NCI-H345 (cell line): ENCODE measurements around the gene ASNSD1.
"Not testable (repeated sequence)": the region's sequence is repeated elsewhere in the genome, so short reads cannot be mapped to it uniquely, and the experiment has no call there.

Source experiments
- DNase-seq: peaks from one replicate; lab custom pipeline; 2025; lab: John Stamatoyannopoulos, UW

Gene ASNSD1

DNA sequence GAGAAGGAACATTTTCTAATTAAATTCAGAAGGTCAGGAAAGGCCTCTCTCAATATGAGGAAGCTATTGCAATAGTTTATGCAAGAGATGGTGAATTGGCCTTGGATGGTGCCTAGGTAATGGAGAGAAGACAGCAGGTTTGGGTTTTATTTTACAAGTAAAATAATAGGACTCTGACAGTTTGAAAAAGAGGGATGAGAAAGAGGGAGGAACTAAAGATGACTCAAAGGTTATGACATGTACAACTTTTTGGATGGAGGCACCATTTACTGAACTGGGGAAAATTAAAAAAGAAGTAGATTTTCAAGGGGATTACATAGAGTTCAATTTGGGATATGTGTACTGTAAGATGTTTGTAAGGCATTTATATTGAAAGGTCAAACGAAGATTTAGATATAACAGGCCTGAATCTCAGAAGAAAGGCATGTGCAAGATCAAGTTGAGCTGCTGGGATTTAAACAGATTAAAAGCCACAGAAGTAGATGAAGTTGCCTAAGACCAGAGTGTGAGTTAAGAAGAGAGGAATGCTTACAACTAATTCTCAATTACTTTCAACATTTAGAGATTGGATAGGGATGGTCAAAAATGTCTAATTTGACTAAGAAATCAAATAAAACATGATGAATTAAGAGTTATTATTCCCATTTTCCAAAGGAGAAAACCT, 12.3 kb upstream of the ASNSD1 start:
- no peak for DNase-seq

GRCh38 chr2:189651284-189651683, 10.0 kb upstream of the ASNSD1 start:
- DNase-seq = no peak

DNA sequence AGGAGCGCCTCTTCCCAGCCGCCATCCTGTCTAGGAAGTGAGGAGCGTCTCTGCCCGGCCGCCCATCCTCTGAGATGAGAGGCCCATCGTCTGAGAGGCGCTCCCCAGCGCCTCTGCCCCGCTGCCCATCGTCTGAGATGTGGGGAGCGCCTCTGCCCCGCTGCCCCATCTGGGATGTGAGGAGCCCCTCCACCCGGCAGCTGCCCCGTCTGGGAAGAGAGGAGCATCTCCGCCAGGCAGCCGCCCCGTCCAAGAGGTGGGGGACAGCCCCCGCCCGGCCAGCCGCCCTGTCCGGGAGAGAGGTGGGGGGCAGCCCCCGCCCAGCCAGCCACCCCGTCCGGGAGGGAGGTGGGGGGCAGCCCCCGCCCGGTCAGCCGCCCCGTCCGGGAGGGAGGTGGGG, 7.8 kb upstream of the ASNSD1 start:
- not testable (repeated sequence) for DNase-seq

DNA sequence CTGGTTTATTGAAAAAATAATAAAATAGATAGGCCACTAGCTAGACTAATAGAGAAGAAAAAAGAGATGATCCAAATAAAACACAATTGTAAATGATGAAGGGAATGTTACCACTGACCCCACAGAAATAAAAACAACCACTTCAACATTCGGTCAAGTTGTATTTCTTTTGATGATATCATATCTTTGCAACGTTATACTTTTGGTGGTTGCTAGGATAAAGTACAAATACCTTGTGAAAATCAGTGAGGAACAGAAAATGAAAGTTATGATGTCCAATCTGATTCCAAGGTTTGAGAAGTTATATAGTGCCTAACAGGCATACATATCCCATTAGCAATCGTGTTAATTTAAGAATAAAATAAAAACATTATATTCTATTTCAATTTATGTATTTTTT, 6.6 kb upstream of the ASNSD1 start:
- no peak for DNase-seq

- DNase-seq = no peak
Observed at GRCh38 chr2:189657867-189658266, 3.4 kb upstream of the ASNSD1 start.

DNA sequence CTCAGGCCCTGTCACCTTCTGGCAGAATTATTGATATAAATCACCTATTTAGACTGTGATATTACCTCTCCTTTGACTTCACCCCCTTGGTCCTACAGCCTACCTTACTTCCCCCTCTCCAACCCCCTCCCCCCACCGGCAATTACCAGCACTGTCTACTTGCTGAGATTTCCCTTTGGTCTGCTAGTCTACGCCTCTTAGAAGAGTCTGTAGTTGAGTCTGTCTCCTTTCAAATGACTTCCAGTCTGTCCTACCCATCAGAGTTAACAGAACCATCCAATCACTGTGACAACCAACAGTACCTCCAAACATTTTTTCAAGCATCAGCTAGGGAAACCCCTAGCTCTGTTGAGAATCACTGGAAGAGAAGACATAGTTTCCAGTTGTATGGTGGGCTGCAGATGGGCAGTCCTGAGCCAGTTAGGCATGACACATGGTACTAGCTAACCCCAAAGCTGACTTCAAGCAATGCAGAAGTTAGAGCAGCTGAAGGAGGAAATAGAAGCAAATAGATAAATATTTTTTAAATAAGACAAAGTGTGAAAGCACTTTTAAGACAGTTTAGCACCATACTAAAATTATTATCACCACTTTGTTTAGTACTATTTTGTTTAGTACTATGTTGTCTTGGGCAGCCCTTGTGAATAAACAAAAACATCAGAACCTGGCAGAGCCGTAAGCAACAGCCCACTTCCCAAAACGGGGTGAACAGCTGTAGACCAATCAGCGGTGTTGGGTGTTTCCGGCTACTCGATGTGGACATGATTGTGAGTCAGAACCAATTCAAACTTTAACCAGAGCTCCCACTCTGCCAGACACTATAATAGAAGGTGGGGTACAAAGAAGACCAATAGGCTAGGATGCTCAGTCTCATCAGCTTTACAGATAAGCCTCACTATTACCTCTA, 2.7 kb upstream of the ASNSD1 start:
- DNase-seq = no peak

- DNase-seq = no peak
Observed at GRCh38 chr2:189659734-189660133, 1.5 kb upstream of the ASNSD1 start.

DNA sequence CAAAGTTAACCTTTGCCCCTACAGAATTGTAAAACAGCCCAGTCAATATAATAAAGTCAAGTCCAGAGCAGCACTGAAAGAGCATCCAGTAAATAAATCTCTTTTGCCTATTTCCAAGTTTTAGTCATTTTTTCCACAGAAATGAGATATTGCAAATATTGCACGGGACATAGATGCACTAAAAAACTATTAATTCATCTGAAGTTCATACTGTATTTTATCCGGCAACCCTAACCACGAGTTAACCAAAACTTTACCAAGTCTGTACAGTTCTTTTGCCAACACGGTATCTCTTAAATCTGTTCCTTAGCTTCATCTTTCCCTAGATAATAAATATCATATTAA, 484 bp upstream of the ASNSD1 start:
- DNase-seq = no peak

- DNase-seq = no peak
Observed at GRCh38 chr2:189661957-189662321, 680 bp downstream of the ASNSD1 start.

DNA sequence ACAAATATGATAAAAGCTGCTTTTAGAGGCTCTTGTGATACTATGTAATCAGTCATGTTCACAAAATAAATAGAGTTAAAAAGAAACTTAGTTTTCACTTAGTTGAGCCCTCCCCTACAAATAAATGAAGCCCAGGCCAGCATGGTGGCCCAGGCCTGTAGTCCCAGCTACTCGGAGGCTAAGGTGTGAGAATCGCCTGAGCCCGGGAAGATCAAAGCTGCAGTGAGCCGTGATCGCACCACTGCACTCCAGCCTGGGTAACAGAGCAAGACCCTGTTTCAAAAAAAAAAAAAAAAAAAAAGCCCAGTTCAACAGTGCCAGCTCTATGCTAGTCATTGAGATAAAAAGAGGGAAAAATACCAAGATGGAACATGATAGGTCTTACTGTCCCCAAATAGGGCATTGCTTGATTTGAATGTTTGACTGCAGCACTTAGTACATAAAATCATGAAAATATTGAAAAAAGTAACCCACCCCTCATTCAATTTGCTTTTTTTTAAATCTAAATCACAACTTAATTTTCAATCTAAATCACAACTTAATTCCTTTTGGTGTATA, 1.5 kb downstream of the ASNSD1 start:
- DNase-seq = no peak

DNA sequence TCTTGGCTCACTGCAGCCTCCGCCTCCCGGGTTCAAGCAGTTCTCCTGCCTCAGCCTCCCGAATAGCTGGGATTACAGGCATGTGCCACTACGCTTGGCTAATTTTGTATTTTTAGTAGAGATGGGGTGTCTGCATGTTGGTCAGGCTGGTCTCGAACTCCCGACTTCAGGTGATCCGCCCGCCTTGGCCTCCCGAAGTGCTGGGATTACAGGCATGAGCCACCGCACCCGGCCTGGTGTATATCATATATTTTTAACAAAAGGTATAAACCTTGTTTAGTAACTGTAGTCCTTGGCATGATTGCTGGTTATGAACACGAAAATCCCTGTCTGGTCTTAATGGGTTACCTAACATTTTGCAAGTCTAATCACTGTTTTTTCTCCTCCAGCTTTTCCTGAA, 2.1 kb downstream of the ASNSD1 start:
- DNase-seq = not testable (repeated sequence)

GRCh38 chr2:189669913-189670312, 8.7 kb downstream of the ASNSD1 start:
- DNase-seq = no peak

DNA sequence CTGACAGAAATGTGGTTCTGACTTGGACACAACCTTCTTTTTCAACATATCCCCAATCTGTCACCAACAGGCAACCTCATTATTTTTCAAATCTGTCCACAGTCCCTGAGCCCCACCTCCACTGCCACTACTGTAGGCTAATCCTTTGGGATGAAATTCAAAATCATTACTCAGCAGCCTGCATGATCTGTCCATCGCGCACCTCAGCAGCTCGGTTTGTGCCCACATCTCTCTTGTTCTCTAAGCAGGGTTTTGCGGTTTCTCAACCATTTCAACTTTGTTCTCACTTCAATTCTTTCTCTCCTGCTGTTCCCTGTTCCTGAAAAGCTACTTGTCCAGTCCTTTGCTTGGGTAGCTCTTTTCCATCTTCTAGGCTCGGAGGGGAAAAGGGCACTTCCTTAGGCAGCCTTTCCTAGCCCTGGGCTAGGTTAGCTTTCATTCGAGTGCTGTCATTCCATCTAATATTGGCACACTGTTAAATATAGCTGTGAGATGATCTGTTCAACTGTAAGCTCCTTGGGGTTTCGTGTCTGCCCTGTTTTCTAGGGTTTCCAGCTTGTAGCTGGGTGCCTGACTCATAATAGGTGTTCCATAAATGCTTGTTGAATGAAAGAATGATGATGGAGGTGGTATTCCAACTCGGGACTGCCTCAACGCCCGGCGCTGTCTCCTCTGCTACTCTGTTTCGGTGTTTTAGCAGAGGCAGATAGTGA, 12.6 kb downstream of the ASNSD1 start:
- no peak for DNase-seq

GRCh38 chr2:189674374-189675112, 13.3 kb downstream of the ASNSD1 start, which contains the start of gene ANKAR:
ANKAR (plus strand) TSS chr2:189674670; CDS start chr2:189676491, 1,821 bp downstream.
- no peak for DNase-seq

GRCh38 chr2:189676471-189676870, 15.2 kb downstream of the ASNSD1 start:
- no peak for DNase-seq

DNA sequence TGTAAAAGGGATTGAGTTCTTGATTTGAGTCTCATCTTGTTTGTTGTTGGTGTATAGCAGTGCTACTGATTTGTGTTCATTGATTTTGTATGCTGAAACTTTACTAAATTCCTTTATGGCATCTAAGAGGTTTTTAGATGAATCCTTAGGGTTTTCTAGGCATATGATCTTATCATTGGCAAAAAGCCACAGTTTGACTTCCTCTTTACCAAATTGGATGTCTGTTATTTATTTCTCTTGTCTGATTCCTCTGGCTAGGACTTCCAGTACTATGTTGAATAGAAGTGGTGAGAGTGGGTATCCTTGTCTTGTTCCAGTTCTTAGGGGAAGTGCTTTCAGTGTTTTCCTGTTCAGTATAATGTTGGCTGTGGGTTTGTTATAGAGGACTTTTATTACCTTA, 18.0 kb downstream of the ASNSD1 start:
- no peak for DNase-seq

GRCh38 chr2:189681203-189681602, 19.9 kb downstream of the ASNSD1 start:
- no peak for DNase-seq

- no peak for DNase-seq
Observed at GRCh38 chr2:189681903-189682302, 20.6 kb downstream of the ASNSD1 start.

GRCh38 chr2:189683348-189683747, 22.1 kb downstream of the ASNSD1 start:
- DNase-seq = no peak

DNA sequence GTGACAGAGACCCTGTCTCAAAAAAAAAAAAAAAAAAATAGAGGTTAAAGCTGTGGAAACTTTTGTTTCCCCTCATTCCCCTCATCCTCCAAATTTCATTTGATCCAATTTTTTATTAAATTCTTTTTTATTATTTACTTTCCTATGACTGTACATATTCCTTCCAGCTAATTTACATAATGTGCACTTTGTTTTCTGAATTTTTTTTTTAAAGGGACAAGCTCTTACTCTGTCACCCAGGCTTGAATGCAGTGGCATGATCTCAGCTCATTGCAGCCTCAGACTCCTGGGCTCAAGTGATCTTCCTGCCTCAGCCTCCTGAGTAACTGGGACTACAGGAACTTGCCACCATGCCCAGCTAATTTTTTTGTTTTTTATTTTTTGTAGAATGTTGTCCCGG, 23.6 kb downstream of the ASNSD1 start:
- DNase-seq = no peak

DNA sequence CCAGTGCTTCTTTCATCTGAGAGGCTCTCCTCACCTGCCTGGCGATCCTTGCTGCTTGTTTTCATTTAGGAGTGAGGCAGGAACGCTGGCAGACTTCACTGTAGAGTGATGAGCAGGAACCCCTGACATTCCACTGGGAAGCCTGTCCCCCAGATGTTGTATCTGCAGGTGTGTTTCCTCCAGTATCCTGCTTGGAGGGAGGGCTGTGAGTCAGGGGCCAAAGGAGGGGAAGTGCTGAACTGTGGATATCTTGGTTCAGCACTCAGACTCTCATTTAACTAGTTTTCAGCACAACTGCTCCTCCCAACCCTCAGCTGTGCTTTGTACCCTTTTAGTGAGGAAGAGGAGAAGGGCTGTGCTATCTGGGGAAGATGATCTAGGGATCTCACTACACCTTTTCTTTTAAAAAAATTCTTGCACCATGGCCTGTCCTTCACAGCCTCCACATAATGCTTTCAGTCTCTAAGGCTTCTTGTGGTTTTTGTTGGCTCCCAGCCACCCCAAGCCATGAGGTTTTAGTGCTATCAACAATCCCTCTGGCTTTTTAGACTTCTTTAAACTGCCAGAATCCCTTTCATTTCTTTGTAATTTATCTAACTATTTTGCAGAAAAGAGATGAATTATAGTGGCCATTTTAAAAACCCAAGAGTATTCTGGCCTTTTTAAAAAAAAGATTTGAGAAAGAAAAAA, 24.4 kb downstream of the ASNSD1 start:
- no peak for DNase-seq
